WTC11 (cell line): Measurements from ENCODE around the gene GADD45GIP1. TPM values are rescaled to one million over a fixed set of nuclear protein-coding genes. Genes with fewer than 3 reads are reported as not detected.
A peak's percentile ranks its signal among the peaks of the same experiment; 100 is the strongest.

Experiments used
- ARID4B ChIP-seq: sonication (generic); formaldehyde crosslinking; IDR thresholded peaks from 2 replicates; pipeline ENCODE4 v1.8.0; 2023; ENCODE audit warnings: missing genetic modification reagents, mild to moderate bottlenecking, borderline replicate concordance
- ATF3 ChIP-seq: sonication (generic); formaldehyde crosslinking; conservative IDR thresholded peaks from 2 replicates; pipeline ENCODE4 v1.8.1; 2022; ENCODE audit warnings: mild to moderate bottlenecking, missing genetic modification reagents
- ATF6 ChIP-seq: sonication (generic); formaldehyde crosslinking; IDR thresholded peaks from 2 replicates; pipeline ENCODE4 v1.8.1; 2023; ENCODE audit warnings: mild to moderate bottlenecking, missing genetic modification reagents
- CBFB ChIP-seq: sonication (generic); formaldehyde crosslinking; IDR thresholded peaks from 2 replicates; pipeline ENCODE4 v1.8.1; 2022; ENCODE audit warnings: mild to moderate bottlenecking, low read depth, missing genetic modification reagents
- EMX1 ChIP-seq: fragments of 250-450 bp; sonication (Bioruptor Pico); IDR thresholded peaks from 2 replicates; pipeline ENCODE4 v1.8.0; 2021; ENCODE audit warnings: mild to moderate bottlenecking
- ESRRA ChIP-seq: sonication (generic); formaldehyde crosslinking; IDR thresholded peaks from 2 replicates; pipeline ENCODE4 v1.8.1; 2022; ENCODE audit warnings: mild to moderate bottlenecking, missing genetic modification reagents, borderline replicate concordance
- IRF1 ChIP-seq: sonication (generic); formaldehyde crosslinking; IDR thresholded peaks from 2 replicates; pipeline ENCODE4 v1.8.0; 2023; ENCODE audit warnings: missing genetic modification reagents
- JUN ChIP-seq: sonication (generic); formaldehyde crosslinking; IDR thresholded peaks from 2 replicates; pipeline ENCODE4 v1.8.0; 2023; ENCODE audit warnings: mild to moderate bottlenecking, missing genetic modification reagents
- MYBL2 ChIP-seq: sonication (generic); formaldehyde crosslinking; IDR thresholded peaks from 2 replicates; pipeline ENCODE4 v1.8.1; 2023; ENCODE audit warnings: mild to moderate bottlenecking, moderate library complexity, missing genetic modification reagents
- NFYB ChIP-seq: sonication (generic); formaldehyde crosslinking; conservative IDR thresholded peaks from 2 replicates; pipeline ENCODE4 v1.8.0; 2022; ENCODE audit warnings: low read depth, missing genetic modification reagents
- OVOL2 ChIP-seq: fragments of 250-450 bp; sonication (Bioruptor Pico); IDR thresholded peaks from 2 replicates; pipeline ENCODE4 v1.9.0; 2021; ENCODE audit warnings: mild to moderate bottlenecking, borderline replicate concordance
- PRDM15 ChIP-seq: sonication (generic); formaldehyde crosslinking; IDR thresholded peaks from 2 replicates; pipeline ENCODE4 v1.8.0; 2022; ENCODE audit warnings: missing genetic modification reagents
- RELA ChIP-seq: sonication (generic); formaldehyde crosslinking; IDR thresholded peaks from 2 replicates; pipeline ENCODE4 v1.8.1; 2022; ENCODE audit warnings: missing genetic modification reagents, mild to moderate bottlenecking, borderline replicate concordance
- TCF7 ChIP-seq: sonication (generic); formaldehyde crosslinking; IDR thresholded peaks from 2 replicates; pipeline ENCODE4 v1.8.0; 2022; ENCODE audit warnings: mild to moderate bottlenecking, low read depth, missing genetic modification reagents, moderate library complexity
- ZNF317 ChIP-seq: sonication (generic); formaldehyde crosslinking; IDR thresholded peaks from 2 replicates; pipeline ENCODE4 v1.8.1; 2023; ENCODE audit warnings: low read depth, mild to moderate bottlenecking, moderate library complexity, missing genetic modification reagents, borderline replicate concordance
- ZNF416 ChIP-seq: fragments of 250-450 bp; sonication (Bioruptor Pico); IDR thresholded peaks from 2 replicates; pipeline ENCODE4 v1.9.0; 2021; ENCODE audit warnings: mild to moderate bottlenecking, inconsistent platforms
- ZNF425 ChIP-seq: fragments of 250-450 bp; sonication (Bioruptor Pico); conservative IDR thresholded peaks from 2 replicates; pipeline ENCODE4 v1.9.0; 2021; ENCODE audit warnings: mild to moderate bottlenecking
- ZNF532 ChIP-seq: fragments of 250-450 bp; sonication (Bioruptor Pico); IDR thresholded peaks from 2 replicates; pipeline ENCODE4 v1.9.0; 2021; ENCODE audit warnings: mild to moderate bottlenecking, borderline replicate concordance
- total RNA-seq: library from RNA; stranded (reverse); gene quantifications from 3 replicates; pipeline ENCODE4 v1.2.3, GENCODE V29; 2021

The GADD45GIP1 gene
- total RNA-seq, 1 experiment from 2014 or later: 54.4 TPM

- TF ChIP-seq ARID4B (no peak), JUN (CRISPR knock-in tag) (no peak), RELA (no peak), TCF7 (CRISPR knock-in tag) (no peak), ZNF425 (CRISPR knock-in tag) (peak; percentile 73; the same call in 1 of the 2 replicates), ZNF532 (CRISPR knock-in tag) (peak; percentile 56; the same call in 1 of the 2 replicates), ATF6 (CRISPR knock-in tag) (no peak), ESRRA (CRISPR knock-in tag) (no peak), CBFB (CRISPR knock-in tag) (no peak), ATF3 (no peak), NFYB (no peak), EMX1 (CRISPR knock-in tag) (no peak), MYBL2 (CRISPR knock-in tag) (no peak), ZNF416 (CRISPR knock-in tag) (no peak), ZNF317 (CRISPR knock-in tag) (no peak), OVOL2 (CRISPR knock-in tag) (no peak), IRF1 (CRISPR knock-in tag) (no peak), PRDM15 (CRISPR knock-in tag) (no peak)
Observed at GRCh38 chr19:12946092-12946721, 10.8 kb downstream of the GADD45GIP1 start (continued).
